NCI-H187 treated with DMSO at 0.1 percent for 48 hours (cell line): ENCODE results near the gene GSS.
"Not testable (repeated sequence)": the region's sequence is repeated elsewhere in the genome, so short reads cannot be mapped to it uniquely, and the experiment has no call there.

Experiments used
- DNase-seq: peaks from one replicate; lab custom pipeline; 2025; lab: John Stamatoyannopoulos, UW

Gene GSS

GRCh38 chr20:34907616-34908469, 47.8 kb downstream of the GSS start:
- DNase-seq = no peak

- DNase-seq = no peak
Observed at GRCh38 chr20:34904202-34904621, 51.4 kb downstream of the GSS start.

- DNase-seq = not testable (repeated sequence)
Observed at GRCh38 chr20:34898731-34899130, 56.9 kb downstream of the GSS start.

GRCh38 chr20:34898129-34898528, 57.5 kb downstream of the GSS start:
- DNase-seq = not testable (repeated sequence)

- no peak for DNase-seq
Observed at GRCh38 chr20:34896086-34896621, 59.5 kb downstream of the GSS start.

- DNase-seq = no peak
Observed at GRCh38 chr20:34895465-34895864, 60.1 kb downstream of the GSS start.

- no peak for DNase-seq
Observed at GRCh38 chr20:34894723-34895122, 60.9 kb downstream of the GSS start.

- DNase-seq = no peak
Observed at GRCh38 chr20:34892671-34893070, 62.9 kb downstream of the GSS start.

GRCh38 chr20:34891166-34892062, 64.2 kb downstream of the GSS start:
- no peak for DNase-seq

GRCh38 chr20:34888468-34888867, 67.1 kb downstream of the GSS start:
- no peak for DNase-seq

- no peak for DNase-seq
Observed at GRCh38 chr20:34887023-34887422, 68.6 kb downstream of the GSS start.

GRCh38 chr20:34886122-34886521, 69.5 kb downstream of the GSS start:
- no peak for DNase-seq

GRCh38 chr20:34884260-34884659, 71.3 kb downstream of the GSS start:
- DNase-seq = no peak

GRCh38 chr20:34883809-34884208, 71.8 kb downstream of the GSS start:
- no peak for DNase-seq

- no peak for DNase-seq
Observed at GRCh38 chr20:34883087-34883688, 72.4 kb downstream of the GSS start.

- DNase-seq = no peak
Observed at GRCh38 chr20:34881689-34882088, 73.9 kb downstream of the GSS start.

GRCh38 chr20:34880971-34881370, 74.6 kb downstream of the GSS start:
- DNase-seq = not testable (repeated sequence)

GRCh38 chr20:34880215-34880850, 75.3 kb downstream of the GSS start:
- no peak for DNase-seq
